K562 (cell line): ENCODE data around the gene OR1E1. TPM values are rescaled to one million over a fixed set of nuclear protein-coding genes. Genes with fewer than 3 reads are reported as not detected.

Experiments used
- ATAC-seq: fragments of 200-7000 bp; cut with Tn5 transposase; 3 replicates; pipeline ENCODE4 v1.9.1; 2020; ENCODE audit warnings: moderate library complexity
- BruUV-seq: library from RNA; stranded (reverse); fragments of 400-500 nt; replicated peaks from 2 replicates; lab custom pipeline; 2021; lab: Mats Ljungman, UMichigan
- CTCF ChIA-PET: fragments of 300-600 bp; formaldehyde crosslinking; extraction: SDS; loops from one replicate; lab custom pipeline; 2021; ENCODE audit warnings: low intra/inter-chr PET ratio; lab: Yijun Ruan, JAX
- POLR2A ChIA-PET: fragments of 300-600, 350-650 bp; sonication (Branson Sonifier 250); formaldehyde crosslinking; extraction: SDS; loops from one replicate; lab custom pipeline; 2021; ENCODE audit warnings: antibody characterized with exemption, inconsistent platforms; lab: Yijun Ruan, JAX
- DNase-seq, 4 experiments: peaks; one replicate each; pipeline versions ENCODE4 v3.0.0 to v3.0.0-alpha.2; 2011 to 2018; ENCODE audit warnings: low spot score in 3 of 4, mixed read lengths in 3 of 4; ENCODE audit errors: extremely low read depth in 1 of 4
- FAIRE-seq: peaks from 2 replicates; lab custom pipeline; 2011; peaks lifted over from hg19 to GRCh38; lab: Jason Lieb, UNC
- H2AFZ ChIP-seq: 2 replicates; pipeline ENCODE4 v1.6.0; 2011; ENCODE audit warnings: low read depth, low read length, control low read depth, inconsistent platforms
- H3K27ac ChIP-seq: fragments of 200-600 bp; 3 replicates; pipeline ENCODE4 v1.8.0; 2011; ENCODE audit warnings: low read depth, mild to moderate bottlenecking, control low read depth, inconsistent platforms, low read length, moderate library complexity, mixed read lengths; ENCODE audit errors: extremely low read depth
- H3K27me3 ChIP-seq, 2 experiments: fragments of 300-600 bp in 1 of 2; 2 replicates in 1 of 2; 3 replicates in 1 of 2; pipeline versions ENCODE4 v1.6.0 to v1.8.0; 2011; ENCODE audit warnings: inconsistent platforms in 2 of 2, low read length in 2 of 2, mild to moderate bottlenecking in 1 of 2, mixed read lengths in 1 of 2, moderate library complexity in 1 of 2; ENCODE audit not compliant: control insufficient read depth in 2 of 2, insufficient read depth in 2 of 2
- H3K36me3 ChIP-seq: fragments of 300-600 bp; 3 replicates; pipeline ENCODE4 v1.8.0; 2011; ENCODE audit warnings: mild to moderate bottlenecking, low read length, inconsistent platforms; ENCODE audit not compliant: control insufficient read depth, insufficient read depth
- H3K4me1 ChIP-seq, 2 experiments: fragments of 200-600 bp in 1 of 2; replicated peaks in 1 of 2; 2 replicates in 1 of 2; 3 replicates in 1 of 2; pipeline versions ENCODE4 v1.5.1 to v1.8.0; 2011; ENCODE audit warnings: inconsistent platforms in 2 of 2, low read length in 2 of 2, mild to moderate bottlenecking in 1 of 2, mixed read lengths in 1 of 2, moderate library complexity in 1 of 2; ENCODE audit not compliant: control insufficient read depth in 2 of 2, insufficient read depth in 2 of 2
- H3K4me2 ChIP-seq: 2 replicates; pipeline ENCODE4 v1.6.1; 2011; ENCODE audit warnings: low read length, control low read depth, inconsistent platforms, mixed read lengths; ENCODE audit not compliant: insufficient read depth
- H3K4me3 ChIP-seq: fragments of 200-600 bp; sonication (generic), shearing (Covaris generic); 2 replicates; pipeline ENCODE4 v1.5.1; 2016; ENCODE audit warnings: control low read depth, inconsistent platforms
- H3K79me2 ChIP-seq: fragments of 200-600 bp; 3 replicates; pipeline ENCODE4 v1.8.0; 2011; ENCODE audit warnings: low read length, inconsistent platforms; ENCODE audit not compliant: control insufficient read depth, insufficient read depth
- H3K9ac ChIP-seq, 2 experiments: 2 replicates each; pipeline versions ENCODE4 v1.6.0 to v1.6.1; 2011; ENCODE audit warnings: low read depth in 2 of 2, low read length in 2 of 2, control low read depth in 1 of 2, inconsistent platforms in 1 of 2, mild to moderate bottlenecking in 1 of 2, mixed read lengths in 1 of 2; ENCODE audit not compliant: insufficient read depth in 1 of 2
- H3K9me1 ChIP-seq: one replicate; pipeline ENCODE4 v1.6.0; 2011; ENCODE audit warnings: inconsistent platforms, mild to moderate bottlenecking, low read length, moderate library complexity; ENCODE audit not compliant: control insufficient read depth, insufficient read depth
- H3K9me3 ChIP-seq: replicated peaks from 2 replicates; pipeline ENCODE4 v1.5.1; 2011; ENCODE audit warnings: low read depth, low read length, inconsistent platforms; ENCODE audit not compliant: control insufficient read depth, insufficient read depth
- H4K20me1 ChIP-seq: replicated peaks from 2 replicates; pipeline ENCODE4 v1.6.1; 2011; ENCODE audit warnings: low read length, inconsistent platforms, mixed read lengths; ENCODE audit not compliant: control insufficient read depth, insufficient read depth
- EHMT2 ChIP-seq: fragments of 450-650 bp; IDR thresholded peaks from 2 replicates; pipeline ENCODE4 v1.6.1; 2018; ENCODE audit warnings: antibody characterized with exemption
- GTF2A2 ChIP-seq: IDR thresholded peaks from 2 replicates; pipeline ENCODE4 v1.6.1; 2016; ENCODE audit warnings: mild to moderate bottlenecking, missing genetic modification characterization, missing compliant biosample characterization
- HSF4 ChIP-seq: fragments of 250-450 bp; sonication (Bioruptor Pico); IDR thresholded peaks from 2 replicates; pipeline ENCODE4 v2.1.2; 2022; ENCODE audit warnings: mild to moderate bottlenecking, moderate library complexity, borderline replicate concordance
- PBX2 ChIP-seq, 2 experiments: IDR thresholded peaks in 1 of 2; conservative IDR thresholded peaks in 1 of 2; 2 replicates each; pipeline ENCODE4 v1.6.1; 2016; ENCODE audit warnings: low read depth in 2 of 2, mild to moderate bottlenecking in 1 of 2, missing compliant biosample characterization in 1 of 2, missing genetic modification characterization in 1 of 2, moderate library complexity in 1 of 2
- PPARD ChIP-seq: fragments of 250-450 bp; sonication (Bioruptor Pico); IDR thresholded peaks from 2 replicates; pipeline ENCODE4 v1.8.0; 2022; ENCODE audit warnings: inconsistent platforms, mild to moderate bottlenecking, moderate library complexity
- REST ChIP-seq, 2 experiments: fragments of 450-650 bp; formaldehyde crosslinking in 1 of 2; IDR thresholded peaks; 2 replicates each; pipeline versions ENCODE4 v1.4.0 to v1.6.1; 2014 to 2020; ENCODE audit warnings: mild to moderate bottlenecking in 2 of 2, borderline replicate concordance in 1 of 2, low read depth in 1 of 2
- SRSF1 ChIP-seq: fragments of 200-400 bp; formaldehyde crosslinking; IDR thresholded peaks from 2 replicates; pipeline ENCODE4 v1.6.1; 2017; ENCODE audit warnings: mild to moderate bottlenecking, low read depth, low read length, moderate library complexity
- WGBS: fragments of 100-300 bp; shearing (Covaris generic); methylation state at CpG from one replicate; pipeline ENCODE4 v1.1.6; 2016; ENCODE audit warnings: low coverage, mixed read lengths; ENCODE audit not compliant: insufficient coverage; ENCODE audit errors: missing lambda C conversion rate; 5-methylcytosine and 5-hydroxymethylcytosine counted together
- in situ Hi-C: fragments of 300-500 bp; cut with MboI; formaldehyde crosslinking; loops from 4 replicates; pipeline ENCODE4 v1.15.0; 2018; ENCODE audit warnings: inconsistent platforms, mixed read lengths
- intact Hi-C: fragments of 100-400 bp; cut with micrococcal nuclease; formaldehyde crosslinking; loops from 2 replicates; pipeline ENCODE4 v1.14.2; 2022
- polyA plus RNA-seq, 8 experiments: library from polyadenylated mRNA; depleted of rRNA in 4 of 8; stranded (reverse) in 5 of 8; unstranded in 3 of 8; fragments of >200 nt; fragmentation: Nextera tagmentation in 2 of 8; fragmentation: Illumina TruSeq in 1 of 8; extraction: Ambion mirVana in 2 of 8; extraction: Trizol in 1 of 8; gene quantifications; 2 replicates each; pipeline versions ENCODE4 v1.2.1 to v1.2.3, GENCODE V29; 2011 to 2014; ENCODE audit warnings: inconsistent platforms in 1 of 8, missing spikeins in 1 of 8
- total RNA-seq, 7 experiments: library from RNA; depleted of rRNA in 6 of 7; stranded (reverse); fragments of >200 nt in 6 of 7; fragmentation: Illumina TruSeq in 2 of 7; extraction: Trizol in 2 of 7; gene quantifications; 2 replicates each; pipeline versions ENCODE4 v1.2.1 to v1.2.3, GENCODE V29; 2011 to 2021; ENCODE audit warnings: low replicate concordance in 1 of 7

OR1E1 gene
- total and polyA plus RNA-seq, 9 of the 15 experiments (the other 6 are each of a cell fraction or from before 2014, with no cell fraction given) = not detected

GRCh38 chr17:3433215-3433614 is 35.0 kb upstream of the OR1E1 start (continued):
- TF ChIP-seq REST (IDR thresholded peaks at IDR 0.05; ENCODE audit: borderline replicate concordance) (peak; percentile 98), REST (CRISPR knock-in tag; IDR thresholded peaks at IDR 0.05; ENCODE audit: low read depth) (peak; percentile 92), EHMT2 (peak; percentile 98)

- Histone ChIP-seq H3K4me3 (no peak overlapping the region), H3K36me3 (no peaks in the 10 kb centered on the region), H3K27me3 (no peaks in the 10 kb centered on the region), H2AFZ (no peak overlapping the region), H3K27ac (no peak overlapping the region), H4K20me1 (no peaks in the 10 kb centered on the region), H3K79me2 (no peaks in the 10 kb centered on the region), H3K4me1 (no peaks in the 10 kb centered on the region), H3K9me3 (no peaks in the 10 kb centered on the region), H3K9me1 (no peaks in the 10 kb centered on the region), H3K4me2 (no peak overlapping the region), H3K9ac (no peak overlapping the region)
- BruUV-seq = no TSS peak
- ChIA-PET POLR2A (no interaction called here), CTCF (no interaction called here)
- FAIRE-seq (no peak), ATAC-seq (no peak), DNase-seq (no peak)
- intact Hi-C loops (no loop called here), in situ Hi-C loops (no loop called here)
- 0% methylated on average over 2 of the region's 2 CpGs for WGBS
- TF ChIP-seq HSF4 (CRISPR knock-in tag) = no peak
- no peak for TF ChIP-seq SRSF1
- no peak for TF ChIP-seq PBX2 (CRISPR knock-in tag; IDR thresholded peaks at IDR 0.05; ENCODE audit: low read depth)
- no peak for TF ChIP-seq PBX2 (tag; conservative IDR thresholded peaks at IDR 0.05; ENCODE audit: low read depth)
- no peak for TF ChIP-seq GTF2A2 (tag)
- no peak for TF ChIP-seq PPARD (CRISPR knock-in tag)
Measured at GRCh38 chr17:3418222-3418621, 20.0 kb upstream of the OR1E1 start.
